Activated T-cell treated with anti-CD3 and anti-CD28 coated beads for 4 hours (primary cell): Measurements from ENCODE around the gene GAS2L1.
"Not testable (repeated sequence)": the region's sequence is repeated elsewhere in the genome, so short reads cannot be mapped to it uniquely, and the experiment has no call there.

Experiments
- DNase-seq: peaks from one replicate; pipeline ENCODE4 v3.0.0-alpha.2; 2020

GAS2L1 gene

GRCh38 chr22:29344137-29344536 lies 37.7 kb downstream of the GAS2L1 start:
- no peak for DNase-seq

DNA sequence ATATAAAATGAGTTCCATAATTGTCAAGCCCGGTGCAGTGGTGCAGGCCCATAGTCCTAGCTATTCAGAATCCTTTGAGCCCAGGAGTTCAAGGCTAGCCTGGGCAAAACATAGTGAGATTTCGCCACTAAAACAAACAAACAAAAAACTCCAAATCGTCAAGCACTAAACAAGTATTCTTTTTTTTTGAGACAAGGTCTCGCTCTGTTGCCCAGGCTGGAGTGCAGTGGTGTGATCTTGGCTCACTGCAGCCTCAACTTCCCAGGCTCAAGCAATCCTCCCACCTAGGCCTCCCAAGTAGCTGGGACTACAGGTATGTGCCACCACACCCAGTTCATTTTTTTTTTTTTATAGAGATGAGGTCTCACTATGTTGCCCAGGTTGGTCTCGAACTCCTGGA lies 38.4 kb downstream of the GAS2L1 start:
- DNase-seq: not testable (repeated sequence)

- no peak for DNase-seq
Measured at GRCh38 chr22:29345932-29346331, 39.5 kb downstream of the GAS2L1 start.

DNA sequence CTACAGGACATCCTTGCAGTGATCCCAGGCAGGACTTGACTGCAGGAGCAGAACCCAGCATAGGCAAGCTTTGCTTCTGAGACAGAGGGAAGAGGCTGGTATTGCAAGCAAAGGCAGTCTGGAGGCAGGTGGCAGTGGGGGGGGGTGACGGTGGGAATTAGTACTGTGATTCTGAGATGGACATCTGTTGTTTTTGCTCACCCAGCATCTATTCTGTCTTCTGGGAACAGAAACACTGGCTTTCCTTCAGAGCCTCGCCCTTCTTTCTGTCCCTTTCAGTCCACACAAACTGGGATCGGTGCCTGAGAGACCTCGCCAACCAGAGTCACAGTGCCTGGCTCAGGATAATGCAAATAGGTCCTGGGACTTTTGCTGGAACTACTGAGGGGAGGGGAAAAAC lies 40.2 kb downstream of the GAS2L1 start:
- DNase-seq: no peak

GRCh38 chr22:29348041-29348440 lies 41.6 kb downstream of the GAS2L1 start:
- DNase-seq: no peak

GRCh38 chr22:29348956-29349355 lies 42.5 kb downstream of the GAS2L1 start:
- no peak for DNase-seq

GRCh38 chr22:29351042-29351441 lies 44.6 kb downstream of the GAS2L1 start:
- no peak for DNase-seq

DNA sequence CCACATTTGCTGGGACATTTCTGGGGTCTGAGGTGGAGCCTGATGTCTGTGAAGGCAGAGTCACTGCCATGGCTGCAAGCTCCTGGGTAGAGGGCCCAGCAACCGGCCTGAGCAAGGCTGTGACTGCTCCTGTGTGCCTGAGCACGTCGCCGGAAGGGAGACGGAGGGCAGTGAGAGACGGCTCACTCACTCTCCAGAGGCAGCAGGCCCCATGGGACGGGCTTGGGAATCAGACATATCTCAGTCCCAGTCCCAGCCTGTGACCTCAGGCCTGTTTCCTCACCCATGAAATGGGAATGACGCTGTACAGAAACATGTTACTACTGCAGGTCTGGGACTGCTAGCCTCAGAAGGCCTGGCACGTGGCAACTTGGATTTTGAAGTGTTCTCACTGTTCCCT lies 45.4 kb downstream of the GAS2L1 start:
- DNase-seq: no peak

- DNase-seq: no peak
Measured at GRCh38 chr22:29352778-29353177, 46.3 kb downstream of the GAS2L1 start.

DNA sequence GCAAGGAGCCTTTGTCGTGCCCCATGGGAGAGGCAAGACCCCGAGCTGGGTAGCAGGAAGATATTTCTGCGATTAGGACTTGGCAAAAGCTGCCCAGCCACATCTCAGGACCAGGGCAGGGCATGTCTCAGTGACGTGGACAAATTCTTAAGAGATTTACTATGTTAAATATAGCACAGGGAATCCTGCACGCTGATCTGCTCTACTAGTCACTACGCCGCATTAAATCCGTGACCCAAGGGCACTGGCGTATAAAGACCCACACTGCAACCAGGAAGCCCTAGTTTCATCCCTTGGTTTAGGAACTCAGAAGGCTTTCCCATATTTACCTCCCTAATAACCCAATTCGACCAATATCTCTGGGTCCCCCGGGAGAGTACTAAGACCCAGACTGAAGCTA lies 46.8 kb downstream of the GAS2L1 start:
- DNase-seq: no peak

DNA sequence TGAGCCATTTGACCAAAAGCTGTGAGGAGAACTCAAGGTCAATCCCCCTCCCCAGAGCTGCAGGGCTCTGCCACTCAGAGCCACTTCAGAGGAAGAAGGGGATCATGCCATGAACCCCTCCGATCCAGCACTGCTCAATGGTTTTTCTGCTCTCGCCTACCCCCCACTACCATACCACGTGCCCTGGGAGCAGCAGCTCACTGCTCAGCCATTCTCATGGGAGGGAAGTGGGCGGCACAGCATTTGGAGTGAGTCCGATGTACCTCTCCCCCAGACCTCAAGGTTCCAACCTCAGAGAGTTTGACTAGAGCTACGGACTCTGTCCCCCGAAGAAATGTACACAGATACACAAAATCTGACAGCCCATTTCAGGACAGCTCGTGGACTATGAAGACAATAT lies 47.4 kb downstream of the GAS2L1 start:
- no peak for DNase-seq

DNA sequence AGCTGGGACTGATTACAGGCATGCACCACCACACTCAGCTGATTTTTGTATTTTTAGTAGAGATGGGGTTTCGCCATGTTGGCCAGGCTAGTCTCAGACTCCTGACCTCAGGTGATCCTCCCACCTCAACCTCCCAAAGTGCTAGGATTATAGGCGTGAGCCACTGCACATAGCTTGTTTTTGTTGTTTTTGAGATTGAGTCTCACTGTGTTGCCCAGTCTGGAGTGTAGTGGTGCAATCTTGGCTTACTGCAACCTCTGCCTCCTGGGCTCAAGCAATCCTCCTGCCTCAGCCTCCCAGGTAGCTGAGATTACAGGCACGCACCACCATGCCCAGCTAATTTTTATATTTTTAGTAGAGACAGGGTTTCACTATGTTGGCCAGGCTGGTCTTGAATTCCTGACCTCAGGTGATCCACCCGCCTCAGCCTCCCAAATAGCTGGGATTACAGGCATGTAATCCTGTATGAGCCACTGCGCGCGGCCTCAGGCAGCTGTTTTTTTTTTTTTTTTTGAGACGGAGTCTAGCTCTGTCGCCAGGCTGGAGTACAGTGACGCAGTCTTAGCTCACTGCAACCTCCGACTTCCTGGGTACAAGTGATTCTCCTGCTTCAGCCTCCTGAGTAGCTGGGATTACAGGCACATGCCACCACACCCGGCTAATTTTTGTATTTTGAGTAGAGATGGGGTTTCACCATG lies 50.9 kb downstream of the GAS2L1 start:
- DNase-seq: not testable (repeated sequence)

GRCh38 chr22:29359469-29359868 lies 53.0 kb downstream of the GAS2L1 start:
- DNase-seq: no peak
